HEK293 (cell line): ENCODE results near the gene SMAD4.

Experiments used
- CTCF ChIA-PET: fragments of 350-600 bp; formaldehyde crosslinking; extraction: SDS; loops from one replicate; lab custom pipeline; 2021; ENCODE audit warnings: antibody characterized with exemption; lab: Yijun Ruan, JAX
- POLR2A ChIA-PET: fragments of 300-600 bp; formaldehyde crosslinking; extraction: SDS; loops from one replicate; lab custom pipeline; 2020; ENCODE audit warnings: antibody characterized with exemption, inconsistent platforms; lab: Yijun Ruan, JAX
- H3K27ac ChIP-seq: fragments of 200-500 bp; sonication (Bioruptor generic); 2 replicates; pipeline ENCODE4 v1.5.1; 2014; ENCODE audit warnings: low read depth, low read length, control low read depth, inconsistent platforms; ENCODE audit errors: extremely low read depth
- H3K36me3 ChIP-seq, 2 experiments: fragments of 200-500 bp in 1 of 2; sonication (Bioruptor generic) in 1 of 2; 1 replicate in 1 of 2; 2 replicates in 1 of 2; pipeline ENCODE4 v1.5.1; 2014 to 2017; ENCODE audit warnings: inconsistent platforms in 2 of 2, low read length in 2 of 2; ENCODE audit not compliant: control insufficient read depth in 2 of 2, insufficient read depth in 1 of 2
- H3K4me1 ChIP-seq: fragments of 200-500 bp; sonication (Bioruptor generic); 2 replicates; pipeline ENCODE4 v1.5.1; 2014; ENCODE audit warnings: mild to moderate bottlenecking, low read length, inconsistent platforms; ENCODE audit not compliant: control insufficient read depth, insufficient read depth
- H3K4me3 ChIP-seq: 2 replicates; pipeline ENCODE4 v1.5.1; 2011; ENCODE audit warnings: low read depth, mild to moderate bottlenecking, control low read depth, low read length, moderate library complexity
- H3K9me3 ChIP-seq: fragments of 200-500 bp; sonication (Bioruptor generic); 2 replicates; pipeline ENCODE4 v1.5.1; 2014; ENCODE audit warnings: low read depth, low read length, inconsistent platforms; ENCODE audit not compliant: control insufficient read depth, insufficient read depth
- SETDB1 ChIP-seq: IDR thresholded peaks from one replicate; pipeline ENCODE4 v1.6.1; 2017; ENCODE audit warnings: mild to moderate bottlenecking, low read length, moderate library complexity, mixed read lengths; ENCODE audit not compliant: insufficient read length
- SP7 ChIP-seq: fragments of 450-650 bp; formaldehyde crosslinking; IDR thresholded peaks from 2 replicates; pipeline ENCODE4 v1.5.1; 2016; ENCODE audit warnings: missing biosample characterization, missing genetic modification characterization
- ZBTB1 ChIP-seq: fragments of 450-650 bp; formaldehyde crosslinking; IDR thresholded peaks from 2 replicates; pipeline ENCODE4 v1.5.1; 2016; ENCODE audit warnings: missing biosample characterization, missing genetic modification characterization
- ZNF112 ChIP-seq: fragments of 450-650 bp; formaldehyde crosslinking; IDR thresholded peaks from 2 replicates; pipeline ENCODE4 v1.5.0; 2017; ENCODE audit warnings: missing biosample characterization, missing genetic modification characterization
- ZNF184 ChIP-seq: fragments of 450-650 bp; IDR thresholded peaks from 2 replicates; pipeline ENCODE4 v1.5.1; 2018; ENCODE audit warnings: missing biosample characterization, mild to moderate bottlenecking, missing genetic modification characterization
- ZNF302 ChIP-seq: fragments of 450-650 bp; formaldehyde crosslinking; IDR thresholded peaks from 2 replicates; pipeline ENCODE4 v1.5.1; 2016; ENCODE audit warnings: missing biosample characterization, missing genetic modification characterization, low read depth
- ZNF311 ChIP-seq: fragments of 450-650 bp; formaldehyde crosslinking; IDR thresholded peaks from 2 replicates; pipeline ENCODE4 v1.5.1; 2017; ENCODE audit warnings: missing biosample characterization, missing genetic modification characterization, borderline replicate concordance
- ZNF391 ChIP-seq: fragments of 450-650 bp; formaldehyde crosslinking; IDR thresholded peaks from 2 replicates; pipeline ENCODE4 v1.5.1; 2016; ENCODE audit warnings: low read depth, missing biosample characterization, missing genetic modification characterization, borderline replicate concordance
- ZNF596 ChIP-seq: fragments of 450-650 bp; IDR thresholded peaks from 2 replicates; pipeline ENCODE4 v1.5.0; 2018; ENCODE audit warnings: missing biosample characterization, mild to moderate bottlenecking, missing genetic modification characterization, moderate library complexity
- ZNF654 ChIP-seq: fragments of 450-650 bp; formaldehyde crosslinking; IDR thresholded peaks from 2 replicates; pipeline ENCODE4 v1.5.1; 2016; ENCODE audit warnings: low read depth, missing biosample characterization, missing genetic modification characterization
- ZNF660 ChIP-seq: fragments of 450-650 bp; IDR thresholded peaks from 2 replicates; pipeline ENCODE4 v1.5.1; 2018; ENCODE audit warnings: missing biosample characterization, mild to moderate bottlenecking, missing genetic modification characterization
- ZNF843 ChIP-seq: fragments of 450-650 bp; formaldehyde crosslinking; IDR thresholded peaks from 2 replicates; pipeline ENCODE4 v1.5.1; 2016; ENCODE audit warnings: missing biosample characterization, missing genetic modification characterization
- ZXDB ChIP-seq: fragments of 450-650 bp; formaldehyde crosslinking; IDR thresholded peaks from 2 replicates; pipeline ENCODE4 v1.5.1; 2016; ENCODE audit warnings: missing biosample characterization, missing genetic modification characterization
- TF ChIP-seq, protein P1 (sequence below): fragments of 450-650 bp; formaldehyde crosslinking; IDR thresholded peaks from 2 replicates; pipeline ENCODE4 v1.5.1; 2017; ENCODE audit warnings: missing biosample characterization, missing genetic modification characterization
- TF ChIP-seq, protein P2 (sequence below): fragments of 450-650 bp; formaldehyde crosslinking; IDR thresholded peaks from 2 replicates; pipeline ENCODE4 v1.5.1; 2016; ENCODE audit warnings: missing biosample characterization, missing genetic modification characterization
- TF ChIP-seq, protein P3 (sequence below): fragments of 450-650 bp; formaldehyde crosslinking; IDR thresholded peaks from 2 replicates; pipeline ENCODE4 v1.5.1; 2016; ENCODE audit warnings: missing biosample characterization, missing genetic modification characterization

SMAD4 gene

DNA sequence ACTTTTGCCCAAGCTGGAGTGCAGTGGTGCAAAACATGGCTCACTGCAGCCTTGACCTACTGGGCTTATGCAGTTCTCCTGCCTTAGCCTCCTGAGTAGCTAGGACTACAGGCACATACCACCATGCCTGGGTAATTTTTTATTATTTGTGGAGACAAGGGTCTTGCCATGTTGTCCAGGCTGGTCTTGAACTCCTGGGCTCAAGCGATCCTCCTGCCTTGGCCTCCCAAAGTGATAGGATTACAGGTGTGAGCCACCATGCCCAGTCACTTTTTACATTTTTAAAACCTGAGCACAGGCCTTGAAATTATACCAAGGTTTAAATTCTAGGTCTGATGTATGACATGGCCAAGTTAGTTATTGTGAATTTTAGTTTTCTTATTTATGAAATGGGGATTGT is 18.2 kb downstream of the SMAD4 start (continued):
- no peak for TF ChIP-seq ZXDB (tag by site-specific recombination)
- TF ChIP-seq ZNF596 (tag by site-specific recombination), result no peak
- TF ChIP-seq, all 188 proteins: peak for 0

DNA sequence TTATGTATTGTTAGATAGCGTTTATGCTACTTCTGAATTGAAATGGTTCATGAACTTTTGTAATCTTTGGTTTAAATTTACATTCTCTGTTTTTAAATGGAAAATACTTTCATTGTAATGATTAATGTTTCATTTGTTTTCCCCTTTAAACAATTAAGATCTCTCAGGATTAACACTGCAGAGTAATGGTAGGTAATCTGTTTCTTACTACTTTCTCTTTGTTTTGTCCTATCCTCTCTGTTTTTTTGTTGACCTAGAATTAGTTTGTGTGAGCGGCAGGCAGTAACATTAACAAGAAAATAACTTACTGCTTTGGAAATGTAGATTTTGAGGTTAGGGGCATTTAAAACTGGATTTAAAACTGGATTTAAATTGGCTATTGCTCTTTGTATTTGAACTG is 19.1 kb downstream of the SMAD4 start:
- H3K4me1 ChIP-seq, result peaks cover 10% of the 10 kb centered on the region
- TF ChIP-seq ZNF184 (tag by site-specific recombination) (no peak), ZNF311 (tag by site-specific recombination) (no peak), ZNF112 (tag by site-specific recombination) (no peak), ZNF302 (tag by site-specific recombination) (no peak), ZBTB1 (no peak), ZNF843 (no peak), SP7 (tag by site-specific recombination) (no peak), ZNF391 (tag by site-specific recombination) (no peak)
- TF ChIP-seq, protein P1, sequence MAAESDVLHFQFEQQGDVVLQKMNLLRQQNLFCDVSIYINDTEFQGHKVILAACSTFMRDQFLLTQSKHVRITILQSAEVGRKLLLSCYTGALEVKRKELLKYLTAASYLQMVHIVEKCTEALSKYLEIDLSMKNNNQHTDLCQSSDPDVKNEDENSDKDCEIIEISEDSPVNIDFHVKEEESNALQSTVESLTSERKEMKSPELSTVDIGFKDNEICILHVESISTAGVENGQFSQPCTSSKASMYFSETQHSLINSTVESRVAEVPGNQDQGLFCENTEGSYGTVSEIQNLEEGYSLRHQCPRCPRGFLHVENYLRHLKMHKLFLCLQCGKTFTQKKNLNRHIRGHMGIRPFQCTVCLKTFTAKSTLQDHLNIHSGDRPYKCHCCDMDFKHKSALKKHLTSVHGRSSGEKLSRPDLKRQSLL (tag by site-specific recombination), result no peak
- ChIA-PET CTCF (interaction anchor here (0.7 to 3.3 kb wide), 5 partner anchors 10 to 229 kb away, joined by 3 to 38 read pairs (median 19); partner anchors contain the start of genes MRO and SMAD4), POLR2A (no interaction called here)
- no peak overlapping the region for H3K27ac ChIP-seq
- no peaks in the 10 kb centered on the region for H3K9me3 ChIP-seq
- peaks cover 19 to 41% of the 10 kb centered on the region in 2 experiments for H3K36me3 ChIP-seq
- no peak overlapping the region for H3K4me3 ChIP-seq

DNA sequence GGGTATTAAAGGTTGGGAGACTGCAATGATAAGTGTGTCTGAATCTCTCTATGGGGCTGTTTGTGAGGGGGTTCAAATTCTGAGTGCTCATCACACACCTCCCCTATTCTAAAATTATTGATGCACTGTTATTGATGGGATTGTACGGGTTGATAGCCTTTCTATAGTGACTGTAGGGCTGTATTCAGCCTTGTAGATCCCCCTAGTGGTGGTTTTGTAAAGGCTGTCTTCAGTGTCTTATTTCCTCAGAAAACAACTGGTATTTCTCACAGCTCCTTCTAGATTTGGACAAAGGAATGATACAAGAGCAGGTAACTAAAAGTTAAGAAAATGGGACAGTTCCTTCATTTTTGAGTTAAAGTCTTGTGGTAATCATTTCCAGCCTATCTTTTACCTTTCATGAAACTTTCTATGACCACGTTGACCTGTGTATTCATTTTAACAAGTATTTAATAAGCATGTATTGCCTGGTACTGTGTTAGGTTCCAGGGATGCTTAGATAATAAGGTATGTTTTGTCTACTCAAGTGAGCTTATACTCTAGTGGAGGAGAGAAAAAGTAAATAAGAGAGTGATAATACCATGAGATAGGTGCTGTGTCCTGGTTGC is 21.2 kb downstream of the SMAD4 start:
- TF ChIP-seq, protein P2, sequence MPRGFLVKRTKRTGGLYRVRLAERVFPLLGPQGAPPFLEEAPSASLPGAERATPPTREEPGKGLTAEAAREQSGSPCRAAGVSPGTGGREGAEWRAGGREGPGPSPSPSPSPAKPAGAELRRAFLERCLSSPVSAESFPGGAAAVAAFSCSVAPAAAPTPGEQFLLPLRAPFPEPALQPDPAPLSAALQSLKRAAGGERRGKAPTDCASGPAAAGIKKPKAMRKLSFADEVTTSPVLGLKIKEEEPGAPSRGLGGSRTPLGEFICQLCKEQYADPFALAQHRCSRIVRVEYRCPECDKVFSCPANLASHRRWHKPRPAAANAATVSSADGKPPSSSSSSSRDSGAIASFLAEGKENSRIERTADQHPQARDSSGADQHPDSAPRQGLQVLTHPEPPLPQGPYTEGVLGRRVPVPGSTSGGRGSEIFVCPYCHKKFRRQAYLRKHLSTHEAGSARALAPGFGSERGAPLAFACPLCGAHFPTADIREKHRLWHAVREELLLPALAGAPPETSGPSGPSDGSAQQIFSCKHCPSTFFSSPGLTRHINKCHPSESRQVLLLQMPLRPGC (tag by site-specific recombination), result no peak
- TF ChIP-seq ZNF660 (tag by site-specific recombination) (peak; percentile 91), SETDB1 (no peak), ZNF654 (tag by site-specific recombination) (peak; percentile 54)
- TF ChIP-seq, protein P3, sequence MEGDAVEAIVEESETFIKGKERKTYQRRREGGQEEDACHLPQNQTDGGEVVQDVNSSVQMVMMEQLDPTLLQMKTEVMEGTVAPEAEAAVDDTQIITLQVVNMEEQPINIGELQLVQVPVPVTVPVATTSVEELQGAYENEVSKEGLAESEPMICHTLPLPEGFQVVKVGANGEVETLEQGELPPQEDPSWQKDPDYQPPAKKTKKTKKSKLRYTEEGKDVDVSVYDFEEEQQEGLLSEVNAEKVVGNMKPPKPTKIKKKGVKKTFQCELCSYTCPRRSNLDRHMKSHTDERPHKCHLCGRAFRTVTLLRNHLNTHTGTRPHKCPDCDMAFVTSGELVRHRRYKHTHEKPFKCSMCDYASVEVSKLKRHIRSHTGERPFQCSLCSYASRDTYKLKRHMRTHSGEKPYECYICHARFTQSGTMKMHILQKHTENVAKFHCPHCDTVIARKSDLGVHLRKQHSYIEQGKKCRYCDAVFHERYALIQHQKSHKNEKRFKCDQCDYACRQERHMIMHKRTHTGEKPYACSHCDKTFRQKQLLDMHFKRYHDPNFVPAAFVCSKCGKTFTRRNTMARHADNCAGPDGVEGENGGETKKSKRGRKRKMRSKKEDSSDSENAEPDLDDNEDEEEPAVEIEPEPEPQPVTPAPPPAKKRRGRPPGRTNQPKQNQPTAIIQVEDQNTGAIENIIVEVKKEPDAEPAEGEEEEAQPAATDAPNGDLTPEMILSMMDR, result peak; percentile 39; the same call in 1 of the 2 replicates
- TF ChIP-seq, all 188 proteins: peak for 3
- Histone ChIP-seq H3K4me1 (no peaks in the 10 kb centered on the region), H3K36me3 (peaks cover 34 to 58% of the 10 kb centered on the region in 2 experiments), H3K9me3 (no peaks in the 10 kb centered on the region), H3K27ac (no peak overlapping the region), H3K4me3 (no peak overlapping the region)
- POLR2A ChIA-PET, result interaction anchor here (0.7 kb wide), 1 partner anchor 172 kb away, joined by 3 read pairs; the partner anchor contains the start of gene ME2
- CTCF ChIA-PET, result interaction anchor here (0.5 to 3.3 kb wide), 43 partner anchors 9 to 676 kb away, joined by 3 to 38 read pairs (median 3); partner anchors contain the start of genes ELAC1, ME2, MRO and SMAD4
